ENCODE results near the gene CCL16.
"Not testable (repeated sequence)": the region's sequence is repeated elsewhere in the genome, so short reads cannot be mapped to it uniquely, and the experiment has no call there.

The CCL16 gene, protein sequence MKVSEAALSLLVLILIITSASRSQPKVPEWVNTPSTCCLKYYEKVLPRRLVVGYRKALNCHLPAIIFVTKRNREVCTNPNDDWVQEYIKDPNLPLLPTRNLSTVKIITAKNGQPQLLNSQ

DNA sequence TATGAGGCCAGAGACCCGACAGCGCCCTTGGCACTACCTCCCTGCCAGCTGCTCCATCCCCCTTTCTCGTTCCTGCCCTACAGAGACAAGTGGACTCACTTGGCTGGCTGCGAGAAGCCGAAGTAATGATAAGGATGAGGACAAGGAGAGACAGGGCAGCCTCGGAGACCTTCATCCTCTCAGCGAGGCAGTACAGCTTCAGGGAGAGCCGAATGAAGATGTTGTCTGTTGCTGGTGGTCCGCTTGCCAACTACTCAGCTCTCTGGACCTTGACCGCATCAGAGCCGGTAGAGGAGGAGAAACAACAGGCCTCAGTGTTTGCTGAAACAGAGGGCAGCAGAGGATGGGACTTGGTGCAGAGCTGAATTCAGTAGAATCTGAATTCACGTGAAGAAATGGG is at the start of gene CCL16:
CCL16 (minus strand) TSS at position 252 of the 400 bp plus-strand sequence; CDS start at position 175, 77 bp downstream.
- DNase-seq, result no peak

DNA sequence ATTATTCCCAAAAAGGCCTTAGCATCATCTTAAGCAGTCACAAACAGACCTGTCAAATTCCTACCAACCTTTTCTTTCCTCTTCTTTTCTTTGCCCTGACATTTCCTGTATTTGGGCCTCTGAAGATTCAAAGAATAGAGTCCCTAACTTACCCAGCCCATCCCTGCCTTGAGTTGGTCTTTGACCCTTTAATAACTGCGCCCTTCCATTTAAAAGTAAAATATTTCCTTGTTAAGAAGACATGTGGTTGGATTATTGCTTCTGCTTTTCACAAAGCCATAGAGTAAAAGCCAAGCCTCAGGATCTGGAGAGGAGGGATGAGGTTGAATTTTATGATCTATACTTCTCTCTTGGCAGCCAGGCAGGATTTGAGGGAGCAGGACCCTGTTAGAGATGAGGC is 49.7 kb upstream of the CCL16 start:
- DNase-seq, result no peak

DNA sequence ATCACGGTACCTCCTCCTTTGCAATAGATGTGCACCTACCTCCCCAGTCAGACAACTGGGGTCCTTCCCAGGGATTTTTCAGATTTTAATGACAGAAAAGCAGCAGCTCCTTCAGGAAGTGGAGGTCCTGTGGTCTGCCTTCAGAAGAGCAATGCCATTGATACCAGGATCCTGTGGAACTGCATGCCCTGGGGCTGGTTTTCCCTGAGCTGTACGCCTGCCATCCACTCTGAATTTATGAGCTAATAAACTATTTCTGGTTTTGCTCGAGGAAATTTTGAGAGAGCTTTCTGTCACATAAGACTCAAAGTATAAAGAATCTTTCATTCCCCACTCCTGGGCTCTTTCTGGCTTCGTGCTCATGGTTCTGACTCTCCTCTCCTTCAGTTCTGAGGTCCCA is 46.5 kb upstream of the CCL16 start:
- no peak for DNase-seq

DNA sequence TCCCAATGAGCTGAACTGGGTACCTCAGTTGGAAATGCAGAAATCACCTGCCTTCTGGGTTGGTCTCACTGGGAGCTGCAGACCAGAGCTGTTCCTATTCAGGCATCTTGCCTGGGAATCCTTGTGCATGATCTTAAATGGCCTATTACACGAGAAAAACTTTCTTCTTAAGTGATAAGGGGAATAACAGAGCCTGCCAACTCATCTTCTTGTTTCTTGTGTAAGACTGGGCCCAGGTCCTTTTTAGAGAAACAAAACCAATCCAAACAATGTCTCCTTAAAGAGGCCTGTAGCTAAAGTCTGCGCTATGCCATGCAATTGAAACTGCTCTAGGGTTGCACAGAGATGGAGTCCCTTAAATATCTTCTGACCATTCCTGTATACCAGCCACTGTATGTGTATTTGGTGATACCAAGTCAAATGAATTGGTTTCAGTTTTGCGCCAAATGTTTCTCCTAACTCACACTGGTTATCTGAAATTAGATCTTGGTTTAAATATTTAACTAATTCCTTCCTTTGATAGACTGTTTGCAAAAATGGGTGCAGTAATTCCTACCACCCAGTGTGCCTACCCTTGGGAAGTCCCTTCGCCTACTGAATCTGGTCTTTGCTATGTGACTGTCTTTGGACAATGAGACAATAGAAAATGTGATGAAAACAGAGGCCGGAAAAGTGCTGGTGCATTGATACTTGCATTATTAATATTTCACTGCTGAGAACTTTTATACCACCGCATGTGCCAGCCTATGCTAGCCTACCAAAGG is 43.0 kb upstream of the CCL16 start:
- no peak for DNase-seq

DNA sequence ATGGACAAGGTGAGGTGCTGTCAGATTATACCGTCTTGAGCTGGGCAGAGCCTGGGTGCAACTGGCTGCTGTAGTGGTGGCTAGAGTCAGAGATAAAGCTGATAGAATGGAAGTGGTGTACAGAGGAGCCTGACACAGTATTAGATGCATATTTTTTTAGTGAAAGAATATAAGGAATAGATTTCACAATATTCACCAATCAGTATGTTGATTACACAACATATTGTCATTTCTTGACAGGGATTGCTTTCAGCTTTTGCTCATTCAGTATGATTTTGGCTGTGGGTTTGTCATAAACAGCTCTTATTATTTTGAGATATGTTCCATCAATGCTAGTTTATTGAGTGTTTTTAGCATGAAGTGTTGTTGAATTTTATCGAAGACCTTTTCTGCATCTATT is 38.1 kb upstream of the CCL16 start:
- no peak for DNase-seq

DNA sequence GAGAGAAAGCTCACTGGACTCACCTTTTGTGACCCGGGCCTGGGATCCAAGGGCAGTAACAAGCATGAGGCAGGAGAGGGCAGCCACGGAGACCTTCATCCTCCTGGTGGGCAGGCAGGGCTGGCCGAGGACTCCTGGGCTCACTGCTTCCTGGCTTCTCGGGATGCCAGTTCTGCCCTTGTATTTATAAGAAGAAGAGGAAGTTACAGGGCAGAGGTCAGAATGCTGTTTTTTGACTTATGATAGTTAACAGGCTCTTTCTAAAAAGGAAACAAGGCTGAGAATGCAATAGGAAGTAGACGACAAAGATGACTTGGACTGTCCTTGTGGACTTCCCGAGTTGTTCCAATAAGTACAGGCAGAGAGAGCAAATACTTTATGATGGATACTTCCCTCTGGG is 36.5 kb upstream of the CCL16 start, which contains the start of gene CCL23:
CCL23 (minus strand) TSS at position 174 of the 400 bp plus-strand sequence; CDS start at position 99, 75 bp downstream.
- no peak for DNase-seq

DNA sequence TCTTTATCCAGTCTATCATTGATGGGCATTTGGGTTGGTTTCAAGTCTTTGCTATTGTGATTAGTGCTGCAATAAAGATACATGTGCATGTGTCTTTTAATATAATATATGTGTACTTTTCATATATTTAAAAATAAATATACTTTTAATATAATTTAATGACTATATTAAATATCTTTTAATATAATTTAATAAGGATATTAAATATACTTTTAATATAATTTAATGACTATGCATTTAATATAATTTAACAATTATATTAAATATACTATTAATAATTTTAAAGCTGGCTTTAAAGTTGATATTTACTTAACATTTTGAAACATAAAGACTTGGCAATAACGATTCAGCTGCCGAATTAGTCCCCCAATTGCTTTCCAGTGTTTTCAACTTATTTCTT is 35.3 kb upstream of the CCL16 start:
- DNase-seq, result no peak

DNA sequence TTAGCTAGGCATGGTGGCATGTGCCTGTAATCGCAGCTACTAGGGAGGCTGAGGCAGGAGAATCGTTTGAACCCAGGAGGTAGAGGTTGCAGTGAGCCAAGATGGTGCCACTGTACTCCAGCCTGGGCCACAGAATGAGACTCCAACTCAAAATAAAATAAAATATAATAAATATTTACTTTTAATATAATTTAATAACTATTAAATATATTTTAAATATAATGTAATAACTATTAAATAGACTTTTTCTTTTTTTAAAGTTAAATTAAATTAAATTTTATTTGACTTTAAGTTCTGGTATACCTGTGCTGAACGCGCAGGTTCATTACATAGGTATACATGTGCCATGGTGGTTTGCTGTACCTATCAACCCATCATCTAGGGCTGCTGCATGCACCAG is 34.6 kb upstream of the CCL16 start:
- DNase-seq, result not testable (repeated sequence)

DNA sequence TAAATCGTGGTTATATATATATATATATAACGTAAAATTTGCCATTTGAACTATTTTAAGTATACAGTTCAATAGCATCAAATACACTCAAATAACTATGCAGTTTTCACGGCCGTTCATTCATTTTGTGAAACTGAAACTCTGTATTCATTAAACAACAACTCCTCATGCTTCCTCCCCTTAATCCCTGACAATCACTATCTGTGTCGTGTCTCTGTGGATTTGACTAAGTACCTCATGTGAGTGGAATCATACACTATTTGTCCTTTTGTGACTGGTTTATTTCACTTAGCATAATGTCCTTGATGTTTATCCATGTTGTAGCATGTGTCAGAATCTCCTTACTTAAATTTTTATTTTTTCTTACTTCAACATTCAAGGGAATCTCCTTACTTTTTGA is 33.6 kb upstream of the CCL16 start:
- DNase-seq, result no peak

DNA sequence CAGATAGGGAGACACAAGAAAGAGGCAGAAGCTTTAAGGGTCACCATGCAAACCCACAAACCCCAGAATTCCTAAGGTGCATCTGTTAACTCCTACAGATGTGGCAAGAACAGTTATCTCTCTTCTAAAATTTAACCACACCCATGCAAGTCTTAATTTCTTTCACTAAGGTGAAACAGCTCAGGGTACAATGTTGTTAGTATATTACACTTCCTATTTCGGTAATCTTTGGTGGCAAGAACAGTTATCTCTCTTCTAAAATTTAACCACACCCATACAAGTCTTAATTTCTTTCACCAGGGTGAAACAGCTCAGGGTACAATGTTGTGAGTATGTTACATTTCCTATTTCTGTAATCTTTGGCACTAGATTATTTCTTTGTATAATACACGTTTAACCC is 29.9 kb upstream of the CCL16 start:
- no peak for DNase-seq

DNA sequence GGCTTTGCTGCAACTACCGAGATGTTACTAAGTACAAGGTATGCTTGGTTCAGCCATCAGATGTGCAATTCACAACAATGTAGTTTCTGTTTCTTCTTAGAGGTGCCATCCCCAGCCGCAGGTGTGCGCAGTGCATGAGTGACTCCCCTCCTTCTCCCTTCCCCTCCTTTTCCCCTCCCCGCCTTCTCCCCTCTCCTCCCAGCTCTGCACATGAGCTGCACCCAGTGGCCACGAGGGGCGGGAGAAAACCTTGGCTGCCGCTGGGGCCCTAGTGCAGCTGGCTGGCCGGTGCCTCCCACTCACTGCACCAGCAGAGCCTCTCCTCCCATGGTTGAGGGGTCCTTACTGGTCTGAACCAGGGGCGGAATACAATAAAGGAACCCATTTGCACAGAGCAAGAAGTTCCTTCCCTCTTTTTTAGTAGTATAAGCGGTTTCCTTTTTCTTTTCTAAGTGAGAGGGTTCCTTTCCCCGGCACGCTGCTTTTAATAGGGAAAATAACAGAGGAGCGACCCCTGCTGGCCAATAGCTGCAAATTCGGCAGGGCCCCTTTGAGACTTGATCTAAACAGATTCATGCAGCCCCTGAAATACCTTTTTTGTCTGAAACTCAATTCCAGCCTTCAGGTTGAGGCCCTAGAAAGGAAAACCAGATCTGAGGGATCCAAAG is 27.8 kb upstream of the CCL16 start:
- no peak for DNase-seq

DNA sequence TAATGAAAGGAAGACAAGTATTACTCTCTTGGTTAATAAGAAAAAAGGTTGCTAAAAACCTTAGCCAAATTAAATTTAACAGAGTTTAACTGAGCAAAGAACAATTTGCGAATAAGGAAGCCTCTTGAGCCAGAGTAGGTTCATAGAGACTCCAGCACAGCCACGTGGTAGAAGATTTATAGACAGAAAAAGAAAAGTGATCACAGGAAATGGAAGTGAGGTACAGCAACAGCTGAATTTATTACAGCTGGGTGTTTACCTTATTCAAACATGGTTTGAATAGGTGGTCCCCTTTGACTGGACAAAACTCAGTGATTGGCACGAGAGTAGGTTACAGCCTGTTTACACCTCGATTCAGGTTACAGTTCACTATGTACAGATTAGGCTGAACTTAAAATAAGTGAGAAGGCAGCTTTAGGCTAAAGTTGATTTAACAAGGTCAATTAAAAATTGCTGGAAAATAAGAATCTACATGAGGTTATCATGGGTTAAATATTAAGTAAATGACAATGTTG is 23.4 kb upstream of the CCL16 start:
- DNase-seq, result no peak

DNA sequence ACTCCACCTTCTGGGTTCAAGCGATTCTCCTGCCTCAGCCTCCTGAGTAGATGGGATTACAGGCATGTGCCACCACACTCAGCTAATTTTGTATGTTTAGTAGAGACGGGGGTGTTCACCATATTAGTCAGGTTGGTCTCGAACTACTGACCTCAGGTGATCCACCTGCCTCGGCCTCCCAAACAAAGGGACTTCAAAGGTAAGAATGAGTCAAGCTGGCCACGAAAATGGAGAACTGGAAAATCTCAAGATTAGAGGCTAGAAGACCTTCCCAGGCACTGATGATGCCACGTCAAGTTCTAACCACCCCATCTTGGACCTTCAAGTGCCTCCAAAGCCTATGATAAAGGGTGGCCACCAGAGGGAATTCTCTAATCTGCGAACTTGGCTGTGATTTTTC is 21.3 kb upstream of the CCL16 start:
- DNase-seq, result no peak

DNA sequence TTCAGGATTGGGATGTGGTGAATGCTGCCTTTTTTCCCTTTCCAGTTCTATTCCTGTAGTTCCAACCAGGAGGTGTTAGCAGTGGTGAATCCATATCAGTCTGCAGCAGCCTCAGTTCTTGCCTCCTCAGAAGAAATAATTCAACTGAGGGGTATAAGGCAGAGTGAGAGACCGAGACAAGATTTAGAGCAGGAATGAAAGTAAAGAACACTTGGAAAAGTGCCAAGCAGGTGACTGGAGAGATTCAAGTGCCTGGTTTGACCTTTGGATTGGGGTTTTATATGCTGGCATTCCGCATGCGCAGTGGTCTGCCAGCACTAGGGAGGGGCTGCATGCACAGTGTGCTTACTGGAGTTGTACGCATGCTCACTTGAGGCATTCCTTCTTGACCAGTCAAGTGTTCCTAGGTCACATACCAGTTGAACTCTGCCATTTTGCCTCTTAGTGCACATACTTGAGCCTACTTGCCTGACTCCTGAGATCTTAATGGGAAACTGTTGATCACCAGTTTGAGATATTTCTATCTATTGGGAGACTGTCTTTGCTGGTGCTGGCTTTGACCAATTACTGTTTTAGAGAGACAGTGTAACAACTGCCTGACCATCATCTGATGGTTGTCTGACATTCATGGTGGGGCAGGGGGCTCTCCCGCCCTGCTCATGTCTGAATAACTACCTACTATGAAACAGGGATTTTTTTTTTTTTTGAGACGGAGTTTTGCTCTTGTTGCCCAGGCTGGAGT is 20.7 kb upstream of the CCL16 start:
- DNase-seq, result no peak

DNA sequence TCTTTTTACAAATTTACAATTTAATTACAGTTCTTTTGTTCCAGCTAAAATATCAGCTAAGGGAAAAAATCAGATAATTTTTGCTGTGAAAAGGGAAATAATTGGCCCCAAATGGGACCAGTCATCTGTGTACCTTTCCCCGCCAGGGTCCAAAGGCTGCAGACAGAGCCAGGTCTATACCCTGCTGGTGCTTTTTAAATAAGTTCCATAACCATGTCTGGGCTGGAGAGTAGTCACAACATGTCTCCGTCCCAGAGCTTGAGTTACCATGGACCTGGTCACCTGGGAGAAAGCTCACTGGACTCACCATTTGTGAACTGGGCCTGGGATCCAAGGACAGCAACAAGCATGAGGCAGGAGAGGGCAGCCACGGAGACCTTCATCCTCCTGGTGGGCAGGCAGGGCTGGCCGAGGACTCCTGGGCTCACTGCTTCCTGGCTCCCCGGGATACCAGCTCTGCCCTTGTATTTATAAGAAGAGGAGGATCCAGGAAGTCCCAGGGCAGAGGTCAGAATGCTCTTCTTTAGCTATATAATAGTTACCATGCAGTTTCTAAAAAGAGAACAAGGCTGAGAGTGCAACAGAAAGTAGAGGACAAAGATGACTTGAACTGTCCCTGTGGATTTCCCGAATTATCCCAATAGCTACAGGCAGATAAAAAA is 19.9 kb upstream of the CCL16 start, which contains the start of gene CCL15:
CCL15 (minus strand) TSS at position 444 of the 662 bp plus-strand sequence; CDS start at position 383, 61 bp downstream.
- no peak for DNase-seq

DNA sequence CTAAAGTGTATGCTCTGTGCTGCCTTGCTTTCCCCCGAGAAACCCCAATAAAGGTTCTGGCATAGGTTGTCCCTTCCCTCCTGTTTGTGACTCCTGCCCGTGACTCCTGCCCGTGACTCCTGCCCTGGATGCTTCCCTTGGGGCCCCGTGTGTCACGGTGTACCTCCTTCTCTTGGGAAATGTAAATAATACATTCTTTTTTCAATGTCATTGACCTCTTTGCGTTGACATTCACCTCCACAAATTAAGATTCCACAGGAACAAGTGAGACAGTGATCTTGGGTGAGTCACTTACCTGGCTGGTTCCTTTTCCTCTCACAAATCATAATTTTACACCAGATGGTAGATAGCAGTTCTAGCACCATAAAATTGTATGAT is 19.4 kb upstream of the CCL16 start:
- no peak for DNase-seq

DNA sequence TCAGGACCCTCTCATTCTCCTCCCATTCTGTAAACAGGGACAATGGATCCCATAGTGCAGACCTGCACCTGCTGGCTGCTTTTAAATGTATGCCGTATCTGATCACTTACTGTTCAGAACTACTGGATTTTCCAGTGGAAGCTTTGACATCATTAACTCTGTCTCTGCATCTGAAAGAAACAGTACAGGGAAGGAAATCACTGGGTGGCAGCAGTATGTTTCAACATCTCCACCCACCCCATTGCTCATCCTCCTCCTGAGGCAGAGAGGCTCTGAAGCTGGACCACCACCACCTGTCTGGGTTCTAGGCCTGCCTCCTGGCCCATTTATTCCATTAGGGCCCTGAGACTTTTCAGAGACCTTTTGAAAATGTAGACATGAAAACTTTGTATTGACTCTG is 17.5 kb upstream of the CCL16 start:
- DNase-seq, result no peak

DNA sequence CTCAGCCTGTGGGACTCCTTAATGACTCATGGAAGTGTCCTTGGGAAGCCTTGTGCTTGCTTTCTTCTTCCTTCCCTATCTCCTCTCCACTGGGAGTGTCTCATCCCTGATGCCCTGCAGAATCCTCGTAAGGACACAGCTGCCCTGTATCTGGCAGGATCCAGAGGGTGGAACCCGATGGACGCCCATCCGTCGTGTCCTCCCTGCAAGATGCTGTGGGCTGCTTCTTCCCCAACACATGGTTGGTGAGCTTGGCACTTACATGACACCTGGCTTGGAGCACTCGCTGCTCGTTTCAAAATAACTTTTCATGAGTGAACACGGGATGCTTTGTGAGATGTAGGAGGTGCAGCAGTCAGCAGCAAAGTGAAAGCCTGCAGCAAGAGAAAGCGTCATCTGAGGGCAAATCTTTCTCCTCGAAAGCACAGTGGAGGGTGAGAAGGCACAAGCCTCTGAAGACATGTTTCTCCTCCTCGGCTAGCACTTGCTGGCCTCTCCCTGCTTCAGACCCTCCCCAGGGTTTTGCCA is 16.8 kb upstream of the CCL16 start:
- no peak for DNase-seq

DNA sequence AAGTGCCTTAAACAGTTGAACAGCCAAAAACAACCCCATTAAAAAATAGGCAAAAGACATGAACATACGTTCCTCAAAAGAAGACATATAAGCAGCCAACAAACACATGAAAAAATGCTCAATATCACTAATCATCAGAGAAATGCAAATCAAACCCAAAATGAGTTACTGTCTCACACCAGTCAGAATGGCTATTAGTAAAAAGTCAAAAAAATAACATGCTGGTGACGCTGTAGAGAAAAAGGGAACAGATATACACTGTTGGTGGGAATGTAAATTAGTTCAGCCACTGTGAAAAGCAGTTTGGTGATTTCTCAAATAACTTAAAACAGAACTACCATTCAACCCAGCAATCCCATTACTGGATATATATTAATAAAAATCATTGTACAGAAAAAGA is 14.0 kb upstream of the CCL16 start:
- DNase-seq, result not testable (repeated sequence)

DNA sequence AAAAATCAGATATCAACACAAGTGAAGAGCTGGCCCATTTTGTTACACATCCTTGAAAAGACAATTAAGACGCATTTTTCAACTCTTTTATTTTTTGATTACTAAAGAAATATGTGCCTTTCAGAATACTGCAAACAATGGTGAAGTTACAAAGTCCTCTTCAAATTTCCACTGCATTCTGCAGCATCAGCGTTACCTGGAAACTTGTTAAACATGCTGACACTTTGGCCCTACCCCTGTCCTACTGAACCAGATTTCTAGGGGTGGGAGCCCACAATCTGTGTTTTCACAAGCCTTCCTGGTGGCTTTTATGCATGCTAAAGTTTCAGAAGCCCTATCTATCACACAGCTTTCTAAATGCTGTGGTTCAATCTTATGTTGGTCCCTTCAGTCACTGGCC is 9.8 kb upstream of the CCL16 start:
- DNase-seq, result no peak

DNA sequence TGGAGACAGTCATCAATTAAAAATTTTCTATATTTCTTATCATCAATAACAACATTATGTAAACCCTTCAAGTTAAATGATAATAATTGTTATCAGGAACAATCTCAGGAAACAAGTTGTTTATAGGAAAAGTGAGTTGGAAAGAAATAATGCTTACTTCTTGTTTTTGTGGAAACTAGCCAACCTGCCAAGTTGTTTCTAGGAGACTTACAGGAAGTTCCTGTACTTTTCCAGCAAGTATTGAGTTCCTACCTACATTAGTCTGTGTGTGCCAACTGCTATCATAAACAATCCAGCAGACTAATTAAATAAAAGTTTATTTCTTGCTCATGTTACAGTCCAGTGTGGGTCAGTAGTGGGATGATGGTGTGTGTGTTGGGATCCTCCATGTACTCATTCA is 6.9 kb upstream of the CCL16 start:
- no peak for DNase-seq

DNA sequence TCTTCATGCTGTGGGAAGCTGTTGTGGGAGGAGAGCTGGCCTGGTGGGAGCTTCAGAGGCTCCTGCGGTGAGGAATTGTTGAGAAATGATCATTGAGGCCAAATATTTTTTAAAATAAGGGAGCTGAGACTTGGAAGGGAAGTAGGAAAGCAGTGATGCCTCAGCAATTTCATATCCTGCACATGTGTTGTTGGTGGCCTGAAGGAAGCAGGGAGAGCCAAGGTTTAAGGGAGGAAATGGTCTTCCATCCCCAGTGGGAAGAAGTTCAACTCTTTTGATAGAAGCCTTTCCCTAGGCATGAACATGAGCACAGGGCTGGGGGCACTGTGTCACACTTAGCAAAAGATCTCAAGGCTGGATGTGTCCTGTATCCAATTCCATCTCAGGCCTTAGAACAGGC is 5.3 kb upstream of the CCL16 start, which contains the start of gene CCL14:
CCL14 (minus strand) TSS at position 87 of the 400 bp plus-strand sequence; CDS start at position 7, 80 bp downstream.
- no peak for DNase-seq

All from NCI-H1092 treated with DMSO at 0.1 percent for 48 hours (cell line).